Forelimb muscle (tissue), 1 donor: ENCODE measurements around the gene LAYN. TPM values are rescaled to one million over a fixed set of nuclear protein-coding genes. Genes with fewer than 3 reads are reported as not detected.

Experiments
- DNase-seq: peaks from one replicate; pipeline ENCODE4 v3.0.0-alpha.2; 2013; ENCODE audit warnings: low read depth
- polyA plus RNA-seq: library from polyadenylated mRNA; unstranded; fragments of 120-200 nt; gene quantifications from one replicate; pipeline ENCODE4 v1.2.1, GENCODE V29; 2013; ENCODE audit not compliant: insufficient read length

Gene LAYN
- polyA plus RNA-seq, result 3.9 TPM

DNA sequence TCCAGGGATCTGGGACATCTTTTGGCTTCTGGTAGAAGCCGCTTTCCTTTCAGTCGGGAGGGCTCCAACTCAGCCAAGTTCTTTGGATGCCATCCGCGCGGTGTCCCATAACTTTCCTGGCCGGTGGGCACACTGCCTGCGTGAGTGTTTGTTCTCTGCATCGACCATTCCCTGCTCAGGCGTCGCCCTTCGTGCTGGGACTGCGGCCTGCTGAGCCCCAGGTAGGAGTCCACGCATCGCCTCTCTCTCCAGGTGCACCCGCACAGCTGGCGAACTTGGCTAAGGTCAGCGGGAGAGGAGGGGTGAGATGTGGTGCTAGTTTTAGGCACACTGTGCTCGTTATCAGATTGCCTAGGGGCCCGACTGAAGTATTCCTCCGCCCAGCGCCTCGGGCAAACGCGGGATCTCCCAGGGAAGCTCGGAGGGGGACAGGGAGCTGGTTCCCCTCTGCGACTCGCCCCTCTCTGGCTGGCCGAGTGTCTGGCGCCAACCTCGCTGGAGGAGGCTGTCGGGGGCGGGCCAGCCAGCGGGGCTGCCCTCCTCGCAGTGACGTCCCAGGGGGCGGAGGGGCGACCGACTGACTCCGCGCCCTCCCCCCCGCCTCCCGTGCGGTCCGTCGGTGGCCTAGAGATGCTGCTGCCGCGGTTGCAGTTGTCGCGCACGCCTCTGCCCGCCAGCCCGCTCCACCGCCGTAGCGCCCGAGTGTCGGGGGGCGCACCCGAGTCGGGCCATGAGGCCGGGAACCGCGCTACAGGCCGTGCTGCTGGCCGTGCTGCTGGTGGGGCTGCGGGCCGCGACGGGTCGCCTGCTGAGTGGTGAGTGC is at the start of gene LAYN:
LAYN (plus strand) TSS at position 607 of the 823 bp plus-strand sequence; CDS start at position 731, 124 bp downstream.
- no peak for DNase-seq

- no peak for DNase-seq
Measured at GRCh38 chr11:111494040-111494439, 46.5 kb upstream of the LAYN start.

GRCh38 chr11:111499483-111499882 is 41.0 kb upstream of the LAYN start:
- DNase-seq, result no peak

GRCh38 chr11:111500481-111500880 is 40.0 kb upstream of the LAYN start:
- no peak for DNase-seq

DNA sequence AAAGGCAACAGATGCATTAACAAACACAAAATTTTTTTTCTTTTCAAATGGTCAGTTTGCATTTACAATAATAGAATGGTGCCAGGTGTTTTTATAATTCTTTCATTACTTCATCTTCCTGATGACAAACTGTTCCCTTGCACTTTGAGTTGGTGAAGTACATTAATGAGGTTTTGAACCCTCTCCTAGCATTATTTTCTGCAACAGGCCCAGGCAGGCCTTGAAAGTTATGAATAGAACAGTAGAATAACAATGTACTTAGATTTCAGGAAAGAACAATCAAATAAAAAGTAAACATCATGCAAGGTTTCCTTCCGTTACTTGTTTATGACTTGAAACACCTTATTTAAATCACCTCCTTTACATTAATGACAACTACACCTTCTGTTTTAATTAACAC is 37.9 kb upstream of the LAYN start:
- DNase-seq, result no peak

DNA sequence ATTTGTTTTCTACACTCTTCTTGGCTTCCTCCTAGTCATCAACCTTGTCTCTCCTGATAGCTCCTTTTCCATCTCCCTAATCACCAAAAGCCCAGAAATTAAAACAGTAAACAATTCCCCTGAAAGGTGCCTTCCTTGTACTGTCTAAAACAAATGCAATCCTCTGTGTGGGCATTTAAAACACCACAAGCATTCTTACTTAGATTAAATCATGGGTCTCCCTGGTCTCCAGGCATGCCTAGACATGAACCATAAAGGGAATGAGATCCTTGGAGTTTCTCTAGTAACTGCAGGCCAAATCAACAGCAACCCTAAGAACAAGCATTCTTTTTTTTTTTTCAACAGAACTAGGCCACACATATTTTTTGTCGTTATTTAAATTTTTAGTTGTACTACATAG is 30.2 kb upstream of the LAYN start:
- DNase-seq, result no peak

GRCh38 chr11:111512296-111513239 is 28.0 kb upstream of the LAYN start, which contains the start of gene BTG4:
Gene BTG4, minus strand, starts transcription at chr11:111512386. Its CDS starts 13,610 bp downstream, at chr11:111498776.
- no peak for DNase-seq

DNA sequence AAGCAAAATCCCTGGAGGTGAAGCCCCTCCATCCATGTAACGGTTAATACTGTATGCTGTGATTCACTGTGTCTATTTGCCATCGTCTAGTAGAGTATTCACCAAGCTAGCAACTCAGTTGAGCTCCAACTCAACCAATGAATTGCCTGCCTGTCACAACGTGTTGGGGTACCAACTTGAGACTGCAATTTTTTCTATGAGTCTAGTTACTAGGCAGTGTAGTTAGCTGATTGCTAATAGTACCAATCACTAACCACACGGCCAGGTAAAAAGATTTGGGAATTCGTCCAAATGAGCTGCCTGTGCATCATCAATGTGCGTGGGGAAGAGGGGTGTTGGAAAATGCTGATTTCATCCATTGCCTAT is 27.3 kb upstream of the LAYN start:
- DNase-seq, result no peak

DNA sequence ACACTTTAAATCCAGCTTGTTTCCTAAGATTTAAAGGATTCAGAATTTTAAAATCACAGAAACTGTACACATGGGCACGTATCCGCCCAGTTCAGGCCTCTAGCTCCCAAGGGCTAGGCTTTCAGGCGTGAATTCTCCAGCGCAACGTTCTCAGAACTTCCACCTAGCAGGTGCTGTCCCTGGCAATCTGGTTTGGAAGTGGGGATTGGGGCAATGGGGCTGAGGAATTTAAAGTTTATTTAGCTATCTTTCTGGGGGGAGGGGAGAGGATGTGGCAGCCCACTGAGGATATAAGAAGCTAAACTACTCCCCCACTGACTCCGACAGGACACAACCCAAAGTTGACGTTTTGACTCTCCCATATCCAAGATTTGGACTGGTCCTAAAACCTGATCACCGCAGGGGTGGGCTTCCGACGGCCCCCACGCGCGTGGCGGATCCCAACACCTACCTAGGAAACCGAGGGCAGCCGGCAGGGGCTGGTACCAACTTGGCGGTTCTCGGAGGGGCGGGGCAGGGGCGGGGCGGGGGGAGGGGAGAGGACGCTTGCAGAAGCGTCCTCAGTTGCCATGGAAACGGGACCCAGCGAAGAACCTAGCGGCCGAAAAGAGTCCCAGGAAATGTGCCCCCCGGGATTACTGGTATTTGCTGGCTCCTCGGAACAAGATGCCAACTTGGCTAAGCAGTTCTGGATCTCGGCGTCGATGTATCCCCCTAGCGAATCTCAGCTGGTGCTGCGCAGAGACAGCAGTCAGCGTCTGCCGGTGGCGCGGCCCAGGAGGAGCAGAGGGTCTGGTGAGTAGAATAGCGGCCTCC is 26.1 kb upstream of the LAYN start, which contains the start of gene HOATZ:
HOATZ (plus strand) TSS at position 563 of the 816 bp plus-strand sequence; CDS start at position 570, 7 bp downstream.
- DNase-seq, result no peak

- DNase-seq, result no peak
Measured at GRCh38 chr11:111515591-111515990, 24.9 kb upstream of the LAYN start.

- DNase-seq, result no peak
Measured at GRCh38 chr11:111518668-111519067, 21.9 kb upstream of the LAYN start.

- DNase-seq, result no peak
Measured at GRCh38 chr11:111520560-111520959, 20.0 kb upstream of the LAYN start.

DNA sequence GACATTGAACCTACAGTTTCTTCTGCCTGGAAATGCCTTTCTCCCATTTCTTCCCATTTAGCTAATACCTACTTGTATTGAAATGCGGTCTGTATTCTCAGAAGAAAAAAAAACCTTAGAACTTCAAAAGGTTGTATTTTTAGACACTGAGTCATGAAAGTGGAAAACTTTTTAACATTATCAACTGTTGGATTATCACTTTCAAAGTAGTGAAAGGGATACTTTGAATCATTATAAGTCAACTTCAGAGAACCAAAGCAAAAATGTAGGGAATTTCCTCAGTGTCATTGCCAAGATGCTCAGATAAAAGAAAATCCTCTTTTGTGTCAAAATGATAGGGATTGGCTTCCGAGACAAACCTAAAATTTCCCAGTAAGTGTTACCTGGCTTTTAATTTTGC is 19.4 kb upstream of the LAYN start:
- no peak for DNase-seq

- DNase-seq, result no peak
Measured at GRCh38 chr11:111522426-111522825, 18.1 kb upstream of the LAYN start.

DNA sequence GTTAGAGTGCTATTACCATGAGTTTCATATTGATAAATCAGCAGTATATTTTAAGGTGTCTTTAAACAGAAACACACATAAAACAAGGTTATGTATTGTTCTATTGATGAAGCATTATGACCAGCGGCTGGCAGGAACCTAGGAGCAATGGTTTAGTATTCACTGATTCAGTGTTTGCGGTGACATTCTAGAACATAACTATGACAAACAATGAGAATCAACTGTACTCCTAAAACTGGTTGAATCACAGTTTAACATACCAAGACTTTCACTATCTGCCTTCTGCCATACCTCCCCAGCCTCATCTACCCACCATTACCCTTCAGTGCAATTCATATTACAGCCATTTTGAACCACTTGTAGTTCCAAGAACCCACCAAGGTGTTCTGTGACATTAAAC is 17.2 kb upstream of the LAYN start:
- DNase-seq, result no peak

GRCh38 chr11:111524056-111524455 is 16.5 kb upstream of the LAYN start:
- no peak for DNase-seq

DNA sequence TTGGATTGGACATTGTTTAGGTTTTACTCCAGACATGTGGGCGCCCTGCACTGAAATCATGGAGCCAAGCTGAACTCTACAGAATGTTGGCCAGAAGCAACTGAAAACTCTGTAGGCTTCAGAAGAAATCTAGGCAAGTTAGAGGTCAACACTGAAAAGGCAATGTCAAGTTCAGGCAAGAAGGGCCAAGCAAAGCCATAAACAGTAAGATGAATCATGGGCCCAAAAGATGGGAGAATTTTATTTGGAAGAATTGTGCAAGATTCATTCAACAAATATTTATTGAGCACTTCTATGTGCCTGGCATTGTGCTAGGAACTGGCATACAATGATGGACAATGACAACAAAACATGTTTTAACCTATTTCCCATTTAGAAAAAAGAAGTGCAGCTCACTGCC is 15.1 kb upstream of the LAYN start:
- no peak for DNase-seq

GRCh38 chr11:111526501-111526900 is 14.0 kb upstream of the LAYN start:
- no peak for DNase-seq

GRCh38 chr11:111527279-111527678 is 13.2 kb upstream of the LAYN start:
- no peak for DNase-seq

- DNase-seq, result no peak
Measured at GRCh38 chr11:111528557-111528956, 12.0 kb upstream of the LAYN start.

GRCh38 chr11:111530091-111530490 is 10.4 kb upstream of the LAYN start:
- DNase-seq, result no peak

GRCh38 chr11:111531136-111531535 is 9.4 kb upstream of the LAYN start:
- no peak for DNase-seq
